Measurements from ENCODE around the gene ANKRD44. TPM values are rescaled to one million over a fixed set of nuclear protein-coding genes. Genes with fewer than 3 reads are reported as not detected.

Gene ANKRD44
- total and polyA plus RNA-seq, 2 of the 8 experiments (the other 6 are each of a cell fraction or from before 2014, with no cell fraction given): 1.2 to 1.3 TPM

DNA sequence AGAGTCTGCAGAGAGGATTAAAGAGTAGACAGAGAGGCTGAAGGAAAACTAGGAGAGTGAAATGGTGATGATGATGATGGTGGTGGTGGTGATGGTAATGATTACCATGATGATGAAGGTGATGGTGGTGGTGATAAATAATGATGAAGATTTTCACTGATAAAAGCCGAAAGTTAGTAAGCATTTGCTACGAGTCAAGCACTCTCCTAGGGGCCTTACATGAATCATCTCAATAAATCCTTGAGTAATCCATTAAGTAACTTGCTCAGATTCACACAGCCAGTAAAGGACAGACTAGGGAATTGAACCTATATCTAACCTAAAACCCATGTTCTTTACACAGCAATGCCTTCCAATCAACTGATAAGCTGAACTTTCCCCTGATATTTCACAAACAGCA, 277.4 kb downstream of the ANKRD44 start:
- FAIRE-seq: no peak
- Histone ChIP-seq H2BK120ac (replicated peaks; ENCODE audit: low read depth, low read length) (no peak overlapping the region), H3K79me2 (ENCODE audit: control insufficient read depth in 1 of 2, insufficient read depth in 2 of 2, low read length in 2 of 2) (no peaks in the 10 kb centered on the region), H3K23ac (ENCODE audit: insufficient read length) (no peak overlapping the region), H2BK15ac (ENCODE audit: low read length) (no peak overlapping the region), H4K8ac (ENCODE audit: extremely low read depth, insufficient read depth, low read length) (no peak overlapping the region), H4K91ac (replicated peaks; ENCODE audit: insufficient read length, low read length) (no peak overlapping the region), H3K79me1 (ENCODE audit: low read depth, low read length) (no peaks in the 10 kb centered on the region), H3K27me3 (replicated peaks in 1 of 4; ENCODE audit: control insufficient read depth in 3 of 4, extremely low read depth in 1 of 4, insufficient read depth in 3 of 4, low read length in 3 of 4) (no peaks in the 10 kb centered on the region), H3K4me2 (ENCODE audit: insufficient read depth in 1 of 2, low read depth in 2 of 2, low read length in 2 of 2) (no peak overlapping the region), H3K23me2 (ENCODE audit: low read depth, low read length) (no peaks in the 10 kb centered on the region; the same call in 1 of the 2 replicates), H4K20me1 (replicated peaks in 1 of 2; ENCODE audit: control insufficient read depth in 1 of 2, insufficient read depth in 2 of 2, low read length in 2 of 2) (no peaks in the 10 kb centered on the region), H3K9ac (replicated peaks in 1 of 4; ENCODE audit: extremely low read depth in 1 of 4, low read depth in 3 of 4, low read length in 3 of 4) (no peak overlapping the region), H3K18ac (ENCODE audit: extremely low read depth, low read length) (no peak overlapping the region), H3K4ac (replicated peaks; ENCODE audit: insufficient read length, low read depth, low read length) (no peak overlapping the region), H3K9me3 (ENCODE audit: insufficient read depth in 2 of 2, low read depth in 1 of 2, low read length in 1 of 2) (no peaks in the 10 kb centered on the region), H2AFZ (ENCODE audit: low read length) (no peak overlapping the region), H4K5ac (ENCODE audit: insufficient read length, low read depth, low read length) (no peak overlapping the region), H3K4me1 (replicated peaks in 1 of 4; ENCODE audit: control insufficient read depth in 3 of 4, insufficient read depth in 4 of 4, low read length in 3 of 4) (no peaks in the 10 kb centered on the region), H3K14ac (ENCODE audit: insufficient read length) (no peak overlapping the region), H3K36me3 (ENCODE audit: control insufficient read depth in 2 of 4, insufficient read depth in 4 of 4, low read length in 3 of 4) (no peaks in the 10 kb centered on the region), H2AK5ac (ENCODE audit: low read depth, low read length) (no peak overlapping the region), H2BK12ac (ENCODE audit: low read depth, low read length) (no peak overlapping the region), H2BK20ac (ENCODE audit: low read length) (no peak overlapping the region), H3K4me3 (ENCODE audit: extremely low read depth in 1 of 4, insufficient read depth in 2 of 4, low read depth in 3 of 4, low read length in 4 of 4) (no peak overlapping the region), H2BK5ac (ENCODE audit: low read depth, low read length) (no peak overlapping the region), H3K56ac (replicated peaks; ENCODE audit: insufficient read length, low read depth, low read length) (no peak overlapping the region), H3K27ac (ENCODE audit: low read depth, low read length) (no peak overlapping the region)
- WGBS, 2 experiments (ENCODE audit: extremely low coverage in 1 of 2, insufficient coverage in 1 of 2, insufficient read length in 1 of 2, insufficient replicate concordance in 2 of 2, low coverage in 1 of 2, low lambda C conversion rate in 2 of 2, missing lambda C conversion rate in 1 of 2): 96% methylated on average over 2 of the region's 2 CpGs; no CpG with 5 or more reads in 1 of the 2 experiments
- no peak for DNase-seq (ENCODE audit: low read depth in 1 of 2, low spot score in 2 of 2)
- ChIA-PET POLR2A (ENCODE audit: partially characterized antibody) (no interaction called here), CTCF (ENCODE audit: partially characterized antibody) (interaction anchor here (0.8 to 2.3 kb wide), 3 partner anchors 12 to 23 kb away, joined by 4 to 15 read pairs (median 4); no protein-coding TSS in a partner anchor)
- no peak for TF ChIP-seq JUN (IDR thresholded peaks at IDR 0.05; ENCODE audit: low read depth, low read length)
- no peak for TF ChIP-seq TBP (IDR thresholded peaks at IDR 0.05; ENCODE audit: low read depth, low read length)

Data from H1 (cell line).